ENCODE results near the gene FXR1.
"Not testable (repeated sequence)": the region's sequence is repeated elsewhere in the genome, so short reads cannot be mapped to it uniquely, and the experiment has no call there.

The FXR1 gene

DNA sequence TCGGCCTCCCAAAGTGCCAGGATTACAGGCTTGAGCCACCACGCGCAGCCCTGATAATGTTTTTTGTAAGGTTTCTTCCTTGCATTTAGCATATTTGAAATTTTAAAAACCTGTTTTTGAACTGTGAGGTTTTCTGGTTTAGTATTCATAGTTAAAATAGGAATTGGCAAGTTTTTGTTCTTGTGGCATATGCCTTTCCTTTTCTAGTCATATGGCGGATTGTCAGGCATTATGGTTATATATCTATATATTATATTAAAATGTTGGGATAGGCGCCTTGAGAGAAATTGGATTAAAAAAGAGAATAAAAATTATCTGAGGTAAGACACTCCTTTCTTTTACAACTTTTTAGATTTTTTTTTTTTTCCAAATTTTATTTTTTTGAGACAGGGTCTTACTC lies 28.4 kb downstream of the FXR1 start:
- DNase-seq = no peak

DNA sequence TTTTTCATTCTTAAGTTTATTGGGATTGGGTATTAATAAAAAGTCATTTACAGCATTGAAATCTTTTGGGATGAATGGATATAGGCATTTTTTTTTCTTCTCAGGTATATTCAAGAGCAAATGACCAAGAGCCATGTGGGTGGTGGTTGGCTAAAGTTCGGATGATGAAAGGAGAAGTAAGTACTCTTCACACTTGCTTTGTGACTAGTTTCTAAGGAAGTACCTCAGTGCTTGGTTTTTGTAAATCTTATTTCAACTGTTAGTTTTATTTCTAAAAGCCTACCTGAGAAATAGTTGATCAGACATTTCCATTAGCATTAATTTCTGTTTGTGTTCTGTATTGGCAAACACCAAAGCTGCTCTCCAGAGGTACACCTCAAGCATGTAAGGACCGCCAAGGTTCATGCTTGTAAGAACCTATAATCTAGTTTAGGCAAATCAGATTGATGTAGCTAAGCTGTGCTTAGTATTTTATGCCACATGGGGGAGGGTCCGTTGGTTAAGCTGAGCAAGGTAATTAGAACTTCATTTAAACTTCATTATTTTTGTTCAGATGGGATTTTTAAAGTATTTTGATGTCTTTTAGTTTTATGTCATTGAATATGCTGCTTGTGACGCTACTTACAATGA lies 35.4 kb downstream of the FXR1 start:
- no peak for DNase-seq

DNA sequence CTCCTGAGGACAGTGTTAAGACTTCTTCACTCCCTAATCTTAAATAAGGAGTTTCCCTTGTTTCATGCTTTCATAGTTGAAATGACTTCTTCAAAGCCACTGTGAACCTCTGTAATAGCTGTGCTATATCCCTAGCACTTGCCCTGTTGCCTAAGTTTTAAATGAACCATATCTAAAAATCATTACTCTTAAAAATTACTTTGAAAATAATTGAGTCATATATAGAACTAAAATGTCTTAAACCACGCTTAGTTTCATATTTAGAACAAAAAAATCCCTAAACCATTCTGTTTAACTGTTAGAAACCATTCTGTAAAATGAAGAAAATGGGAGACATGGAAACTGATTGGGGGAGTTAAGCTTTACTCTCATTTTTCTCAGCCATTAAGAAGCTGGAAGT lies 47.2 kb downstream of the FXR1 start:
- DNase-seq = no peak

DNA sequence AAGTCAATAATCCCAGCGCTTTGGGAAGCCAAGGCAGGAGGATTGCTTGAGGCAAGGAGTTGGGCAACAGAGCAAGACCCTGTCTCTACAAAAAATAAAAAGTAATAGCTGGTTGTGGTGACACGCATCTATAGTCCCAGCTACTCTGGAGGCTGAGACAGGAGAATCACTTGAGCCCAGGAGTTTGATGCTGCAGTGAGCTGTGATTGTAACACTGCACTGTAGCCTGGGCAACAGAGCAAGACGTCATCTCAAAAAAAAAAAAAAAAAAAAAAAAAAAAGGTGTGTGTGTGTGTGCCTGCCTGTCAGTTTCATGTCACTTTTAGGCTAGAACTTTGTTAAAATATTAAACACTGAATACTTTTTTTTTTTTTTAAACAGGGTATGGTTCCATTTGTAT lies 48.6 kb downstream of the FXR1 start:
- no peak for DNase-seq

- no peak for DNase-seq
Measured at GRCh38 chr3:180961552-180961951, 49.1 kb downstream of the FXR1 start.

DNA sequence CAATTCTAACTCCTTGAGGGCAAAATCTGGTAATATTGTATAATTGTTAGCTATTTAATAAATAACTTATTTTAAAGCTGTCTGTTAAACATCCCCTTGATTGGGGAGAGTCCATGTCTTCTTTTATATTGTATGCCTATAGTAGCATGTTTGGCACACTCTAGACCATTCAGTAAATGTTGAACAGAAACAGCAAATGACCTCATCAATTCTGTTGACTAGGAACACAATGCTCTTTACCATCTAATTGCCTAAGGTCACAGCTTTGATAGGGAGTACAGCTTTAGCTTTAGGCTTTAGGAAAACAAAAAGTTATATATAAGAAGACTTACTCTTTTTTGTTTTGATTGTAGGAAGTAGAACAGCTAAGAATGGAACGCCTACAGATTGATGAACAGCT lies 50.1 kb downstream of the FXR1 start:
- DNase-seq = no peak

GRCh38 chr3:180970931-180971330 lies 58.5 kb downstream of the FXR1 start:
- no peak for DNase-seq

- DNase-seq = no peak
Measured at GRCh38 chr3:180973543-180973942, 61.1 kb downstream of the FXR1 start.

DNA sequence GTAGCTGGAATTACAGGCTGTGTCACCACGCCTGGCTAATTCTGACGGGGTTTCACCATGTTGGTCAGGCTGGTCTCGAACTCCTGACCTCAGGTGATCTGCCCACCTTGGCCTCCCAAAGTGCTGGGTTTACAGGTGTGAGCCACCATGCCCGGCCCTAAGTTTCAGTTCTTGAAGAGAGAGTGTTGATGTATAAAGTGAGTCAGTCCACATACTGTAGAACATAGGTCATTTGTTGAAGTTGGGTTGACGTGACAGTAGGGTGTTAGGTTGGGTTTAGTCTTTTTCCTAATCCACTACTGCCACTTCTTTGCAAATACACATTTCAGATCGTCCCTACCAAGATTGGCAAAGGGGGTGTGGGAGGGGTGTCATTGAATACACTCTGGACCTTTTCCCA lies 61.8 kb downstream of the FXR1 start:
- no peak for DNase-seq

GRCh38 chr3:180977498-180977897 lies 65.0 kb downstream of the FXR1 start:
- DNase-seq = no peak

- DNase-seq = no peak
Measured at GRCh38 chr3:180979961-180980360, 67.5 kb downstream of the FXR1 start.

GRCh38 chr3:180980611-180981010 lies 68.1 kb downstream of the FXR1 start:
- DNase-seq = no peak

DNA sequence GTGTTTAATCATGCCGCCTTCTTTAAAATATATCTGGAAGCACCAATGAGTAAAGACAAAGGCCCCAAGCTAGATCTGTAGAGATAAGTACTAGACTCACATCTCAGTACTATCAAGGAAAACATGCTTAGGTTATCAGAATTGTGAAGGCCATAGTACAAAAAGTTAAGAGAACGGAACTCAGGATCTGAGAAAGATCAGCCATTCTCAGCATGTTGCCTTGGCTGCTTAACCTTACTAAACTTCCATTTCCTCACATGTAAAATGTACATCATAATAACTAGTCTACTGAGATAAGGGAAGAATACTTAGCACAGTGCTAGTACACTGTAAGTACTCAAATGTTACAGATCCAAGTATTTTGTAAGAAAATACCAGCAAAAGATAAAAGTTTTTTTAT lies 69.4 kb downstream of the FXR1 start:
- no peak for DNase-seq

GRCh38 chr3:180983136-180983535 lies 70.7 kb downstream of the FXR1 start:
- no peak for DNase-seq

GRCh38 chr3:180986366-180986765 lies 73.9 kb downstream of the FXR1 start:
- not testable (repeated sequence) for DNase-seq

- DNase-seq = no peak
Measured at GRCh38 chr3:180987344-180987743, 74.9 kb downstream of the FXR1 start.

GRCh38 chr3:180989291-180990163 lies 77.1 kb downstream of the FXR1 start, which contains the start of gene DNAJC19:
Gene DNAJC19 (minus strand): TSS chr3:180989736. CDS start chr3:180989602, 134 bp downstream.
- peak; percentile 93 for DNase-seq

DNA sequence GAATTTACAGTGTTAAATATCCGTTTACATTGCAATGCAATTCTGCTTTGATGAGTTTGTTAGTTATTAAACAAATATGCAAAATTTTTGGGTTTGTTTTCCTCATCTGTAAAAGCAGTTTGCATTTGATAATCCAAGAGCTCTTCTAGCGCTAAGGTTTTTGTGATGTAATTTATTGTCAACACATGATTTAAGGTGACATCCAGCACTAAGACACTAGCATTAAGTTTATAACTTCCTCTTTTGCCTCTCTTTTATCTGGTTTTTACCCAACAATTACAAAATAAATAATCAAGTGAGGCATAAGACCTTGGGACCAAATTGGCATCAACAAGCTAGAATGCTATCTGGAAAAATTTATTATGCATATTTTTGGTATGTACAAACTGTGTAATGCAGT lies 78.0 kb downstream of the FXR1 start:
- no peak for DNase-seq

DNA sequence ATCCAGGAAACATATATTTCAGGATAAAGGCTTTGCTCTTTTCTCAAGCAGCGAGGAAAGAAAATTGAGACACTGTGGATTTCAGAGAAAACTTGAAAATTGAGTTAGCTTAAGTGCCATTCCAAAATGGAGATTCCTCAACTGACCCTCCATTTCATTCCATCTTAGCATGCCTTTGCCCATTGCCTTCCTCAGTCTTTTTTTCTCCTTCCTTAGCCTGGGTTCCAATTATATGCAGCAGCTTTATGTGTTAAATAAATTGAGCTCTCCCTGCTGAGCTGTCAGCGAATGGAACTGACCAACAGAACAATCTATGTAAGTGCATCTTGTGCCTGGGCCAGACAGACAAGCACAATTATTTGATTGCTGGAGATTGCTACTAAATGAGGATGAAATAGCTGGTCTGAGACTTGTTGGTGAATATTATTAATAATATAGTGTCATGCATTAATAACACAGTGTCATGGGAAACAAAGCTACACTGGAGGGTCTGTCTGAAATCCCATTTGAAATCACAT lies 84.0 kb downstream of the FXR1 start:
- DNase-seq = no peak

GRCh38 chr3:181002331-181002730 lies 89.9 kb downstream of the FXR1 start:
- DNase-seq = not testable (repeated sequence)

DNA sequence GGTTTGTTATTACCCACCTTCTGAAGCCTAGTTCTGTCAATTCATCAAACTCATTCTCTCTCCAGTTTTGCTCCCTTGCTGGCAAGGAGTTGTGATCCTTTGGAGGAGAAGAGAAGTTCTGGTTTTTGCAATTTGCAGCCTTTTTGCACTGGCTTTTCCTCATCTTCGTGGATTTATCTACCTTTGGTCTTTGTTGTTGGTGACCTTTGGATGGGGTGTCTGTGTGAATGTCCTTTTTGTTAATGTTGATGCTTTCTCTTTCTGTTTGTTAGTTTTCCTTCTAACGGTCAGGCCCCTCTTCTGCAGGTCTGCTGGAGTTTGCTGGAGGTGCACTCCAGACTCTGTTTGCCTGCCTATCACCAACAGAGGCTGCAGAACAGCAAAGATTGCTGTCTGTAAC lies 91.0 kb downstream of the FXR1 start:
- not testable (repeated sequence) for DNase-seq

- no peak for DNase-seq
Measured at GRCh38 chr3:181006541-181006940, 94.1 kb downstream of the FXR1 start.

- no peak for DNase-seq
Measured at GRCh38 chr3:181007262-181007661, 94.8 kb downstream of the FXR1 start.

- no peak for DNase-seq
Measured at GRCh38 chr3:181008796-181009195, 96.3 kb downstream of the FXR1 start.
